ENCODE data around the gene DPYSL5.
"Not testable (repeated sequence)": the region's sequence is repeated elsewhere in the genome, so short reads cannot be mapped to it uniquely, and the experiment has no call there.

DPYSL5 gene

DNA sequence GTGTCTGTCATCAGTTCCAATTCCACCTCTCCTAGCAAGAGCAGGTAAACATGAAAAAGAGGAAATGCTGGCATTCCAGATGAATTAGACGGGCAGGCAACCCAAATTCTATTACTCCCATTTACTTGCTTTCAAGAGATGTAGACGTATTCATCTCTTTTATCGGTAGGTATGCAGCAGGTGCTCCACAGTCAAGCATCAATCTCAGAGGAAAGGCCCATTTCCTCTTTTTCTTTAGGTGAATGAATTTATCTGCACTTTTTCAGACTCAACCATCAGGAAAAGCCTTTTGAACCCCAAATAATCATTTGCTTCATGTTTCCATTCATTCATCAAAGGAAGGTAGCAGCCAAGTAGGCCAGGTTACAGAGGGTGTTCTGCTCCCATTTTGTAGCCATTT lies 27.9 kb downstream of the DPYSL5 start:
- no peak for DNase-seq

DNA sequence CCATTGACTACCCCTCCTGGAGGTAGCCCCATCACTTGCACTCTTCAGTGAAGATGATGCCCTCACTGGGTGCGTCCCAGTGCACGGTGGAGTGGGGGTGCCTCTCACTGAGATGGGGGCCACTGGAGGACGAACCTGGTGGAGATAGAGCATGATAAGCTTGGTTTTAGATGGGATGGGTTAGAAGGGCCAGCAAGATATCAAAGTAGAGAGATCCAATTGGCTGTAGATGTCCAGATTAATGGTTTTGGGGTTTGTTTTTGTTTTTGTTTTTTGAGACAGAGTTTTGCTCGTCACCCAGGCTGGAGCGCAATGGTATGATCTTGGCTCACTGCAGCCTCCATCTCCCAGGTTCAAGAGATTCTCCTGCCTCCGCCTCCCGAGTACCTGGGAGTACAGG lies 28.3 kb downstream of the DPYSL5 start:
- DNase-seq, result no peak

DNA sequence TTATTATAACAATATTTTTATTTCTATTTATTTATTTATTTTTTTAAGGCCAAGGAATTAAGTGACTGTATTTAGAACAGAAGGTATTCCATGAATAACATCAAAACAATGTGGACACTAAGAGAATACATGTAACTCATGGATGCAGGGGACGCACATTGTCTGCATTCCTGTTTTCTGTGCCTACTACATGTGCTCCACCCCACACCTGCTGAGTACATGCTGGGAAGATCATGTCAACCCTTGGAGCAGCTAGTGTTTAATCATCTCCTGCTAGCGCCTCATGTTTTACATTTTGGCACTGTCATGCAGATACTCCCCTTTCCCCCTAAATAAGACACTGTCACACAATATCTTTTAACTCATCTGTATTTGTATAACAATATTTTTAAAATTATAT lies 29.3 kb downstream of the DPYSL5 start:
- DNase-seq, result no peak

DNA sequence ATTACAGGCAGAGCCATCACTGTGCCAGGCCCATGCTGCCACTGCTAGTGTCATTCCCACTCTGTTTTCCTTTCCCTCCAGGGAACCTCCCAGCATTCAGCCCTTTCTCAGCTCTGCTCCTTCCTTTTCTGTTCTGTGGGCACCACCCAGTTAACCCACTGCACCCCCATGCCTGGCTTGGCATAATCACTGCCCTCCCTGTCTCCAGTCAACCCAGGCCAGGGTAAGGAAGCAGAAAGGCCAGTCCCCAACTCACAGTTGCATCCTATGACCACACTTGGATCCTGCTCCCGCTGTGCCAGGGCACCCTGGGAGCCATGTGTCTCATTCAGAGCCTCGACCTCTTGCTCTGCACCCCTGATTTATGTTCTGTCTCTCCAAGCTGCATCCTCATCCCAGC lies 32.2 kb downstream of the DPYSL5 start:
- no peak for DNase-seq

DNA sequence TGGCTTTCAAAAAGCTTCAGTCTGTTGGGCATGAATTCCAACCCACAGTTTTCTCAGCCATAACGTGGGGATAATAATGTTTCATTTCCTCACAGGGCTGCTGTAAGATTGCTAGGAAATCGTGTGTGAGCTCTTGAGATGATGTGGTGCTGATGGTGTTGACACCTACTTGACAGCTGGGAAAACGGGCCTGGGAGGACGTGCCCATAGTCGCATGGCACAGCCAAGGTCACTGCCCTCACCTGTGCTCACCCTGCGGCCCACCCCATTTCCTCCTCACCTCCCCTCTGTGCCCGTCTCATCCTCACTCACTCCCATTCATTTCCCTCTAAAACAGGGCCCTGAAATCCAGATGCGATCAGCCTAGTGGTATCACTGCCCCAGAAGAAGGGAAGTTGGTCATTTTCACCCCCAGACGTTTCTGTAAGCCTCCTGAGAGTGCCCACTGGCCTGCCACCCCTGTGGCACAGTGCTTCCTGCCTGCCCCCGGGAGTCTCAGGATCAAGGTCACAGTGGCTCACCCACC lies 33.0 kb downstream of the DPYSL5 start:
- DNase-seq, result no peak

DNA sequence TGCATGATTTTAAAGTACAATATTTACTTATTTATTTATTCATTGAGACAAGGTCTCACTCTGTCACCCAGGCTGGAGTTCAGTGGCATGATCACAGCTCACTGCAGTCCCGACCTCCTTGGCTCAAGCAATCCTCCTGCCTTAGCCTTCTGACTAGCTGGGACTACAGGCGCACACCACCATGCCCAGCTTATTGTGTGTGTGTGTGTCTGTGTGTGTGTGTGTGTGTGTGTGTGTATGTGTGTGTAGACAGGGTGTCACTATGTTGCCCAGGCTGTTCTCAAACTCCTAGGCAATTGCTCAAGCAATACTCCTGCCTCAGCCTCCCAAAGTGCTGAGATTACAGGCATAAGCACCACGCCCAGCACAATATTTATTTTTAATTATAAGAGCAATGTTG lies 34.3 kb downstream of the DPYSL5 start:
- DNase-seq, result not testable (repeated sequence)

DNA sequence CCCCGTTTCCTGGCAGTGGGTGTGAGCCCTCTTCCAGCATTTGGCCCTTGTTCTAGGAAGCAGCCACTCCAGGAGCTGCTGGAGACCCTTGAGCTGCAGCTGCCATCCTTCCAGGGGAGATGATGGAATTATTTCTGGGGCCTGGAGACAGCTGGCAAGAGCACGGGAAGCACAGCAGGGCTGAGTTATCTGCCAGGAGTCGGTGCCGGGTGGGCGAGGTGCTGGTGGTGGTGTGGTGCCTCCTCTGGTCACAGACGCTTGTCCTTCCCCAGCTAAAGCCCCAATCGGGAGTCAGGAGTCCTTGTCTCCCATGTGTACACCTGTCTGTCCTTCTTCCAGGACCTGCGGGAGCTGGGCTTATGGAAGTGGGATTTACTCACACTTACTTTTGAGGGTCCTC lies 36.0 kb downstream of the DPYSL5 start:
- no peak for DNase-seq

DNA sequence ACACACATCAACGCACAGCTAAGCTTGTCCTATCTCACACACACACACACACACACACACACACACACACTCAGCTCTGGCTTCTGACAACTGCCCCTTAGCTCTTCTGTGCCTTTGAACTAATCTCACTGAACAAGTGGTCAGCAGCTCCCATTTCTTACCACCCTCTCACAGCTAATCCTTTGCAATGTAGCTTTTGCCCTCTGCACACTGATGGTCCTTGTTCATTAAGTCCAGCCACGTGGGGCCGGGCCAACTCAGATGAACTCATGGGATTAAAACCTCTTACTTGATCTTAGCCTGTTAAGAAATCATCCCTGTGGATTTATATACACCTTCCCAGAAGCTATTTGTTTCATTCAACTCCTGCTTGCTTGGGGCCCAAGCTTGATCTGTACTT lies 36.6 kb downstream of the DPYSL5 start:
- DNase-seq, result no peak

DNA sequence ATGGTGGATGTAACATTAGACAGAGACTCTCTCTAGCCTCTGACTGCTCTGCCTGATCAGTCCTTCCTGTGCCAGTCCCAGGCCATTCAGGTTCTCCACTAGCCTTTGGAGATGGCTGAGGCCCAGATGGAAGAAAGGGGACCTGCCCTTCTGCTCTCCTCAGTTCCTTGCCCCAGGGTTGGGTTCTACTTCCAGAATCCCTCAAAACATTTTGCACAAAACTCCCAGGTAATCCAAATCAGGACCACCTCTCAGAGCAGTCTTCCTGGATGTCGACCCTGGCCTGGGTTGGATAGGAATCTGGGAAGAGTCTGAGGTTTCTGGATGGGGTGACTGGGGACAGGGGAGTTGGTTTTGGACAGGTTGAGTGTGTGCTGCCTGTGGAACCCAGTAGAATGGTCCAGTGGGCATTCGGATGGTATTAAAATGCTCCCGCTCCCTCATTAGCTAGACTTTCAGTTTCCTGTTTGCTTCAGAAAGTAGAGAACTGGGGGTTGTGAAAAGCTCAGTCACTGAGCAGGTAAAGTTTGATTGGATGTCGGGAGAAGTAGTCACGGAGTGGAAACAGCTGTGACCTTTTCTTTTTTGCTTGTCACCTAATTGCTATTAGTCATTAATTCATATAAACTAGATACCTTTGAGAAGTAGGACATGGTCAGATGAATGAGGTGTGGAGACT lies 37.9 kb downstream of the DPYSL5 start:
- DNase-seq, result no peak

DNA sequence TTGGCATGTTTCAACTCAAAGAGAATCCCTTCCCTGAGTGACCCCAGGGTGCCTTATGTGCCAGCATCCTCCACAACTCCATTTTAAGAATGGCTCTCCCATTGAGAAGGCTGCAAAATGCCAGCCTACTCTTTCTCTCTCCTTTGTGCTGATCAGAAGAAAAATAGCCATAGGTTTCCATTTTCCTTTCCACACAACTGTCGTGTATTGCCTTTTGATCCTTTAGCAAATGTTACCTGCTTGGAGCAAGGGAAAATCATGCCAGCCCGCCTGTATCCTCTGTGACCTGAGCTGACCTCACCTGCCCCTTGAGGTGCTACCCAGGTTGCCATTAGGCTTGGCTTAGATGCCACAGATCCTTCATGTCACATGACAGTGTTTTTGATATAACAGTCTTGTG lies 38.8 kb downstream of the DPYSL5 start:
- DNase-seq, result no peak

DNA sequence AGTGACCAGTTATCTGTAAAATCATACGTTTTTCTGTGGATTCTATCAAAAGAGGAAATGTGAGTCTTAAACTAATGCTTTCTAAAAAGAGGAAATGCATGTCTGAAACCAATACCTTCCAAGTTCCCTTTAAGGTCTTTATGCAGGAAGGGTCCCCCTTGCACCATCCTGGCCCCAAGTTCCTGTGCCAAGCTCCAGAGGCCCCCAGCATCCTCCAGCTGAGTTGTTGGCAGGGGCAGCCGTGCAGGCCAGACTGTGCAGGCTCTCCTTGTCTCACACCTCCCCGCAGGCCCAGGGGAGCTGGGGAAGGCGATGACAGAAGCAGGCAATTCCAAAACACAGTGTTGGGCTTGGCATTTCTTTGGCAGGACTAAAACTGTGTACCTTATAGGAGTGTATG lies 39.2 kb downstream of the DPYSL5 start:
- DNase-seq, result peak; percentile 25 to 76 (median 68)

DNA sequence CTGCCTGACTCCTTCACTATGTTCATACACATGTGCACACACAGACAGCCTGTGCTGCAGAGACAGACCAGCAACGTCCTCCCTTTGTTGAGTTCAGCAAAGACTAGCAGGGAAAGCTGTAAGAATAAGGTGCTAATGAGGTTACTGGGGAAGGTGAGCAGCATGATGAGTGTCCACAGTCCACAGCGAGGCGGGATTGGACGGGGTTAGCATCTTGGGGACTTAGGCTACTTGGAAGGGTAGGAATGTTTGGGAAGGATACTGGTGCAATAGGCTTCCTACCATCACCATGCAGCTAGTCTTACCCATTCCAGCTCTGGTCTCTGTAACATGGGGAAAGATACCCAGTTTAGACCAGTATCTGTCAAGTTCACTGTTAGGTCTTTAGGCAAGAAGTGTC lies 41.9 kb downstream of the DPYSL5 start:
- no peak for DNase-seq

DNA sequence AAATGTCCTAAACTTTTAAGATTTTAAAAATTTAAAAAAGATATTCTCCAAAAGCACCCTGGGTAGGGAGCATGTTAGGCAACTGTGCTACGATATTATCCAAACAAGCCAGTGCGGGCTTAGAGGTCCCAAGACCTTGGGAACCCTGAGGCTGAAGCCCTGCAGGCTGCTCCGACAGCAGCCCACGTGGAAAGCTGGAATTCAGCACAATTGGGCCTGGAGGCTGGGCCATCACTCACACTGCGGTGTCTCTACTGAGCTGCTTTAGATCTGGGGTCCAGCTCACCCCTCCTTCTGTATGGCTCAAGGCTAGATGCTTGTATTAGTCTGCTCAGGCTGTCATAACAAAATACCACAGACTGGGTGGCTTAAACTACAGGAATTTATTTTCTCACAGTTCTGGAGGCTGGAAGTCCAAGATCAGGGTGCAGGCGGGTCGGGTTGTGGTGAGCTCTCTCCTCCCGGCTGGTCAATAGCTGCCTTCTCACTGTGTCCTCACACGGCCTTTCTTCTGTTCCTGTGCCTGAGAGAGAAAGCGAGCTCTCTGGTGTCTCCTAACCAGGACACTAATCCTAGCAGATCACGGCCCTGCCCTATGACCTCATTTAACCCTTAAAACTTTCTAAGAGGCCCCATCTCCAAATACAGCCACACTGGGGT lies 42.5 kb downstream of the DPYSL5 start:
- no peak for DNase-seq

DNA sequence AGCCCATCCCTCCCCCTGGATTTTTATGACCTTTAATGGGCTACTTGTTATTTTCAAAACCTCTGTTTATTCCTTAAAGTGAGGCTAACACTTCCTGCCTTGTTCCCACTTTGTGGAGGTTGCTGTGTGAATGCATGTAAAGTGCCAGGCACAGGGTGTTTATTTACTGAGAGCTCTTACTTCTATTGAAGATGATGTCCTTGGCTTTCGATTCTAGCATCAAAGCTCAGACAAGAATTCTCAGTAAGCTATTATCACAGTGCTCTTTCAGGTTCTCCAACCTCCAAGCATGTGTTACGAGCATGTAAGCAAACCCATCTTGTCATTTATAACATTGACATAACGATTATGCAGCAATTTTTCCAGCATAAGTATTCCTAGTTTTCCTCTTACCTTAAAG lies 44.2 kb downstream of the DPYSL5 start:
- no peak for DNase-seq

DNA sequence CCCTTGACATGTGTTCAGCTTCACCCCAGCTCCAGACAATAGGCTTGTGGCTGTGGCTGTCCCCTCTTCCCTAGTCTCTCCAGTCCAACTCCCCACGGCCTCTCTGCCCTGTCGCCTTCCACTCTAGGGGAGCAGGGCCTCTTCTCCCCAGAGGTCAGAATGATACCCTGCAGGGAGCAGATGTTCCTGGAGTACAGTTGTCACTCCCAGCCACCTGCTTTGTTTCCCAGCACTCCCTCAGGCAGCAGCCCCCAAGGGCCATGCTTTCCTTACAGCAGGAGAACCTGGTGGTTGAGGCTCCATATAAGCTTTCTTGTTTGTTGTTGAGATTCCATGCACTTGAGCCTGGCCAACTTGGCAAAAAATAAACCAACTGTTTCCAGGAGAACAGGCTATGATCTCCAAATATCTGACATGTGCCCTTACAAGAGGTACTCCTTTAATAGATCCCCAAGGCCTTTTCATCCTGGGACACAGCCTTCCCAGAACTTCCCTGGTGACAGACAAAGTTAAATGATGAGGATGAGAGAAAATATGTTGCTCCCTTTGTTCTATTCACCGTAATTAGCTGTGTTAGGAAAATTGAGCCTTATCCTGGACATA lies 45.1 kb downstream of the DPYSL5 start:
- no peak for DNase-seq

DNA sequence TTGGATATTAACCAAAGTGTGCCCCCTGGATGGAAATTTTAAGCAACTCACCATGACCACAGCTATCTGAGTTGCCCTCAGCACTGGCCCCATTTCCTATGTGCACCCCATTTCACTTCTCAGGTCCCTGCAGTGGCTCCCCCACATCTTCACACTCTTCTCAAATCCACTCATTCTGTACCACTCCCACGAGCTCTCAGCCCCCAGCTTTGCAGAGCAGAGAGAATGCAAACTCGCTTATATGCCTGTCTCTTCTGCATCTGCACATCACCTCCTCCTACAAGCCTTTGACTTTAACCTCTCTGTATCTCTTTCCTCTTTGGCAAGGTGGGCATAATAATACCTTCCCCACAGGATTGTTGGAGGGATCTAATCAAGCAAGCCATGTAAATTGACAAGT lies 46.2 kb downstream of the DPYSL5 start:
- DNase-seq, result no peak

DNA sequence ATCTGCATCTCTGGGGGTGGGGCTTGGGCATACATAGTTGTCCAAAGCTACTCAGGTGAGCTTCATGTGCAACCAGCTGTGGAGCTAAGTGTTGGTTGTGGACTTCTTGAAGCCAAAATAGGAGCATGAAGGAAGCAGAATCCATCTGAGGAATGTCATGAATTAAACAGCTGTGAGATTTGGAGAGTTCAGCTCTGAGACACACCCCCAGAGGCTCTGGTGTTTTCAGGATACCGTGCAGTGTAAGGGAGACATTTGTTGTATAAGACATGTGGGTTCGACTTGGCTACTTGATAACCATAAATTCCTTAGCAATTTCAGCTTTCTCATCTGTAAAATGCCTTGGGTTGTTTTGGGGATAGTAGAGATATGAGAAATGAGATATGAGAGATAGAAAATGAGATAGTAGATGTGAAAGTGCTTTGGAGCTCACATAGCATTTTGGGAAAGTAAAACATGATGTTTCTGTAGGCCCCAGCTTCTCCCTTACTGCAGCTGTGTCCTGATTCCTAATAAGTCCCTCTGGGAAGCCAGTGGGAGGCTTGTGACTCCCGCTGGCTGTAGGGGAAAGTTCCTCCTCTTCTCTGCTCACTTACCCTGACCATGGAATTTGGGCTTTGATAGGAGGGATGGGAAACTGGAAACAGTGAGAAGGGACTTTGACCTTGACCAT lies 50.0 kb downstream of the DPYSL5 start:
- no peak for DNase-seq

DNA sequence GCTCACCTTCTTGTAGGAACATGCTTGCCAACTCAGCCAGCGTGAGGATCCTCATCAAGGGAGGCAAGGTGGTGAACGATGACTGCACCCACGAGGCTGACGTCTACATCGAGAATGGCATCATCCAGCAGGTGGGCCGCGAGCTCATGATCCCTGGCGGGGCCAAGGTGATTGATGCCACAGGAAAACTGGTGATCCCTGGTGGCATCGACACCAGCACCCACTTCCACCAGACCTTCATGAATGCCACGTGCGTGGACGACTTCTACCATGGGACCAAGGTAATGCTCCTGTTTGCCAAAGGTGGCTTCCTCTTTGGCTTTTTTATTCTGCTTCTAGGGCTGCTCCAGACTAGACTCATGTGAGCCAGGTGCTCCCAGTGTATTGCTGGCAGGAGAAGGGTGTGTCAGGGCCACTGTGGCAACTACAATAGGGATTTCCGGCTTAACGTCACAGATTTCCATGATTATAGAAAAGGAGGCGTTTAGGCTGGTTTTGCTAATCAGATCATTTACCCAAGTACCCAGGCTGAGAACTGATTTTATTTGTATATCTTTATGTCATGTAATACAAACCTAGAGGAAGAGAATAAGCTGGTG lies 50.6 kb downstream of the DPYSL5 start:
- no peak for DNase-seq

DNA sequence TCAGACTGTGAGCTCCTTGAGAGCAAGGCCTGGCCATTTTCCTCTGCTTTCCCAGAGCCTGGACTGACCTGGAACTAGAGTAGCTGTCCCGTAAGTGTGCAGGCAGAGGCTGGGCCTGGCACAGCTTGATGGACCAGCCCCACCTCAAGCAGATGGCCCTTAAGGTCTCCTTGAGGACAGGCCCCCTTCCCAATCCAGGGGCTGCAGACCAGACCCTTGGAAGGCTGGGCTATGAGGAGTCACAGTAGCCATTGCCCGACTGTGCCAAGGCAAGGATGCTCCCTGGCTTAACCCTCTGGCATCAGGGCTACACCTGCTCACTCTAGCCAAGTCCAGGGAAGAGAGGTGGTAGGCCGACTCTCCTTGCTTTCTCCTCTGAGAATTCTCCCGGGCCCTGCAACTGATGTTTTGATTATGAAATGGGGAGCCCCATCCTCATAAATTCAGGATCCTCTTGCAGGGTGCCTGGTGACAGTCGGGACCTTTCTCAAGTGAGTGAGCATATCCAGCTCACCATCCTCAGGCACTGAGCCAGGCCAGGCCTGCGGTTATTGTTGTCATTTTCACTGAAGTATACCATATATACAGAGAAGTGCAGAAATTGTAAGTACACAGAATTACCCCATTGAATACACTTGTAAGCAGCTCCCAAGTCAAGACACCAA lies 51.7 kb downstream of the DPYSL5 start:
- DNase-seq, result no peak

DNA sequence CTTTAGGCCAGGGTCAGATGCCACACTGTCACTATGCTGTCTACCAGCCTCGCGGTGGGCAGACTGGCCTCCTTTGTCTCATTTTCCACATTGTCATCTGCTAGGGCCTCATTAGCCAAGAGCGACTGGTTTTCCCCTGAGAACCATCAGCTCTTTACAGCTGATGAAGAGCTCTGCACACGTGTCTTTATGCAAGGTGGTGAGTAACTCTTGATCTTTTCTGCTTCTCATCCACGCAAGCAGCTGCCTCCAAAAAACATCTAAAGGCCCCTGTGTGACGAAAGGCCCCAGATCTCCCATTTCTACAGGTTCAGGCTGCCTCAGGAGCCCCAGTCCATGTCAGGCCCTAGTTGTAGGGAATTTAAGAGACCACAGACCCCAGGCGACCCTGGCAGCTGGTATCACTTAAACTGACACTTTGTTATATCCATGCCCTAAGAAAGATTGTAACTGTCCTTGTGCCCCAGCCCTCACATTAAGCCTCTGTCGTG lies 52.9 kb downstream of the DPYSL5 start:
- no peak for DNase-seq

DNA sequence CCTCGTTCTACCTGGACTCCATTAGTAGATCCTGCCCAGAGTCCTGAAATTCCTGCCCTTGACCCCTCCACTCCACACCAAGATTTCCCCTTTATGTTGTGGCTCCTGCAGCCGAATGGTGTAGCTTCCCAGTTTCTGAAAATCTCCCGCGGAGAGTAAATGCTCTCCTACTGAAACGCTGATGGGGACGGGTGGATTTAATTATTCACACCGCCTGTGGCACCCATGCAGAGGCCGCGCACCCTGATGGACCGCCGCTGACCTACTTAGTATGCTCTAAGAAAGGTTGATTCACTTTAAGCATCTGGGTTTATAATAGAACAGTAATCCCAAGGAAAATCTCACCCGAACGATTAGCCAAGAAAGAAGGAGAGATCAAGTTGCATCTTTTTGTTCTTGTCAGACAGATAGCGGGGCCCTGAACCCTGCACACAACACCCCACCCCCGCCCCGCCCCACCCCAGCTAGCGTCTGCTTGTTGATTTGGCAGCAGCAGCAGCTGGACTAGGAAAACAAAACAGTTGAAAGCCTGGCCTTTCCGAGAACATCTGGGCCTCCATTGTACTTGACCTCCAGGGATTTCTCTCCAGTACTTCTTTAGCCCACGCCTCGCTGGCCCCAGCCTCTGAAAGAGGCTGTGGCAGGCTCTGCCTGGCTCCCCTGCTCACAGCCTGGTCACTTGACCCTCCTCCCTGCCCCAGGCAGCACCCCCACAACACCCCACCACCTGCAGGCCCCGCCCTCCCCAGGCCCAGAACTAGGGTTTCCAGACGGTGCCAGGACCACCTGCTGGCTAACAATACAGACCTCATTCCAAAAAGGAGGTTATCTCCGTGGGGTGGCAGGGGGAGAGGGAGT lies 53.6 kb downstream of the DPYSL5 start:
- DNase-seq, result no peak

Measured in suppressor macrophage (primary cell).